ENCODE results near the gene F12. TPM values are rescaled to one million over a fixed set of nuclear protein-coding genes. Genes with fewer than 3 reads are reported as not detected.

Gene F12
- total and polyA plus RNA-seq, 2 of the 8 experiments (the other 6 are each of a cell fraction or from before 2014, with no cell fraction given): 6.5 to 7.8 TPM

DNA sequence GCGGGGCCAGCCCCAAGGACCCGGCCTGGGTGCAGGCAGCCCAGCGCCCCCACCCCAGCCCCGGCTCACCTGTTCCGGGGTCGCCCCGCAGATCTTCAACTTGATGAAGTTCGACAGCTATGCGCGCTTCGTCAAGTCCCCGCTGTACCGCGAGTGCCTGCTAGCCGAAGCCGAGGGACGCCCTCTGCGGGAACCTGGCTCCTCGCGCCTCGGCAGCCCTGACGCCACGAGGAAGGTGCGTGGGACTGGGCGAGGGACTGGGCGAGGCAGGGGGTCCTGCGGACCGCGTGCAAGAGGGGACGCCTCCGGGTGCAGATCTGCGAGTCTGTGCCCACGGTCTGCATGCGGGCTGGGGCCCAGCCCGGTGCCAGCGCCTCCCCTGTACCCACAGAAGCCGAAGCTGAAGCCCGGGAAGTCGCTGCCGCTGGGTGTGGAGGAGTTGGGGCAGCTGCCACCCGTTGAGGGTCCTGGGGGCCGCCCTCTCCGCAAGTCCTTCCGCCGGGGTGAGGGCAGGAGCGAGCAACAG is 42.0 kb downstream of the F12 start:
- Histone ChIP-seq H3K79me2 (ENCODE audit: control insufficient read depth in 1 of 2, insufficient read depth in 2 of 2, low read length in 2 of 2) (no peaks in the 10 kb centered on the region), H3K23me2 (ENCODE audit: low read depth, low read length) (peaks cover 22% of the 10 kb centered on the region; the same call in 1 of the 2 replicates), H3K27ac (ENCODE audit: low read depth, low read length) (no peak overlapping the region), H4K8ac (ENCODE audit: extremely low read depth, insufficient read depth, low read length) (peak overlapping the region; percentile 28), H3K18ac (ENCODE audit: extremely low read depth, low read length) (peak overlapping the region; percentile 97), H3K79me1 (ENCODE audit: low read depth, low read length) (peaks cover 7% of the 10 kb centered on the region; the same call in 1 of the 2 replicates), H3K27me3 (replicated peaks in 1 of 4; ENCODE audit: control insufficient read depth in 3 of 4, extremely low read depth in 1 of 4, insufficient read depth in 3 of 4, low read length in 3 of 4) (peaks cover 1 to 17% (median 13%) of the 10 kb centered on the region in 4 experiments; a peak in 5 of 7 replicates), H2BK15ac (ENCODE audit: low read length) (peak overlapping the region; percentile 97; the same call in 1 of the 2 replicates), H2BK120ac (replicated peaks; ENCODE audit: low read depth, low read length) (peak overlapping the region; percentile 21), H4K5ac (ENCODE audit: insufficient read length, low read depth, low read length) (peak overlapping the region; percentile 19), H3K36me3 (ENCODE audit: control insufficient read depth in 2 of 4, insufficient read depth in 4 of 4, low read length in 3 of 4) (no peaks in the 10 kb centered on the region), H3K56ac (replicated peaks; ENCODE audit: insufficient read length, low read depth, low read length) (no peak overlapping the region), H3K4me2 (ENCODE audit: insufficient read depth in 1 of 2, low read depth in 2 of 2, low read length in 2 of 2) (peak overlapping the region; percentile 80 to 86), H3K4me3 (ENCODE audit: extremely low read depth in 1 of 4, insufficient read depth in 2 of 4, low read depth in 3 of 4, low read length in 4 of 4) (peak overlapping the region; percentile 44 to 65 (median 55)), H3K9me3 (ENCODE audit: insufficient read depth in 2 of 2, low read depth in 1 of 2, low read length in 1 of 2) (no peaks in the 10 kb centered on the region), H2BK5ac (ENCODE audit: low read depth, low read length) (peak overlapping the region; percentile 77), H3K14ac (ENCODE audit: insufficient read length) (no peak overlapping the region), H2AK5ac (ENCODE audit: low read depth, low read length) (no peak overlapping the region), H2BK12ac (ENCODE audit: low read depth, low read length) (peak overlapping the region; percentile 94; the same call in 1 of the 2 replicates), H2BK20ac (ENCODE audit: low read length) (no peak overlapping the region), H3K4ac (replicated peaks; ENCODE audit: insufficient read length, low read depth, low read length) (no peak overlapping the region), H4K20me1 (replicated peaks in 1 of 2; ENCODE audit: control insufficient read depth in 1 of 2, insufficient read depth in 2 of 2, low read length in 2 of 2) (peaks cover 0 to 8% of the 10 kb centered on the region in 2 experiments), H3K23ac (ENCODE audit: insufficient read length) (no peak overlapping the region), H4K91ac (replicated peaks; ENCODE audit: insufficient read length, low read length) (peak overlapping the region; percentile 58), H2AFZ (ENCODE audit: low read length) (no peak overlapping the region), H3K4me1 (replicated peaks in 1 of 4; ENCODE audit: control insufficient read depth in 3 of 4, insufficient read depth in 4 of 4, low read length in 3 of 4) (peaks cover 8 to 36% (median 31%) of the 10 kb centered on the region in 4 experiments), H3K9ac (replicated peaks in 1 of 4; ENCODE audit: extremely low read depth in 1 of 4, low read depth in 3 of 4, low read length in 3 of 4) (peak overlapping the region in 1 of 4 experiments; percentile 13; a peak in 1 of 7 replicates)
- TF ChIP-seq SIX5 (IDR thresholded peaks at IDR 0.05; ENCODE audit: low read depth, low read length) (no peak), KDM4A (IDR thresholded peaks at IDR 0.05; ENCODE audit: low read depth, low read length, severe bottlenecking) (peak; percentile 93), SP4 (IDR thresholded peaks at IDR 0.05; ENCODE audit: low read length) (0 out of 2 replicates have a peak, but pooled peaks have one; percentile 14), PHF8 (conservative IDR thresholded peaks at IDR 0.05; ENCODE audit: low read depth, low read length) (no peak; the same call in 1 of the 2 replicates), MAX (IDR thresholded peaks at IDR 0.05) (peak; percentile 97), JUND (IDR thresholded peaks at IDR 0.05; ENCODE audit: low read length) (no peak)
- TF ChIP-seq, protein P1, sequence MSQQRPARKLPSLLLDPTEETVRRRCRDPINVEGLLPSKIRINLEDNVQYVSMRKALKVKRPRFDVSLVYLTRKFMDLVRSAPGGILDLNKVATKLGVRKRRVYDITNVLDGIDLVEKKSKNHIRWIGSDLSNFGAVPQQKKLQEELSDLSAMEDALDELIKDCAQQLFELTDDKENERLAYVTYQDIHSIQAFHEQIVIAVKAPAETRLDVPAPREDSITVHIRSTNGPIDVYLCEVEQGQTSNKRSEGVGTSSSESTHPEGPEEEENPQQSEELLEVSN (IDR thresholded peaks at IDR 0.05): peak; percentile 97
- TF ChIP-seq, protein P2, sequence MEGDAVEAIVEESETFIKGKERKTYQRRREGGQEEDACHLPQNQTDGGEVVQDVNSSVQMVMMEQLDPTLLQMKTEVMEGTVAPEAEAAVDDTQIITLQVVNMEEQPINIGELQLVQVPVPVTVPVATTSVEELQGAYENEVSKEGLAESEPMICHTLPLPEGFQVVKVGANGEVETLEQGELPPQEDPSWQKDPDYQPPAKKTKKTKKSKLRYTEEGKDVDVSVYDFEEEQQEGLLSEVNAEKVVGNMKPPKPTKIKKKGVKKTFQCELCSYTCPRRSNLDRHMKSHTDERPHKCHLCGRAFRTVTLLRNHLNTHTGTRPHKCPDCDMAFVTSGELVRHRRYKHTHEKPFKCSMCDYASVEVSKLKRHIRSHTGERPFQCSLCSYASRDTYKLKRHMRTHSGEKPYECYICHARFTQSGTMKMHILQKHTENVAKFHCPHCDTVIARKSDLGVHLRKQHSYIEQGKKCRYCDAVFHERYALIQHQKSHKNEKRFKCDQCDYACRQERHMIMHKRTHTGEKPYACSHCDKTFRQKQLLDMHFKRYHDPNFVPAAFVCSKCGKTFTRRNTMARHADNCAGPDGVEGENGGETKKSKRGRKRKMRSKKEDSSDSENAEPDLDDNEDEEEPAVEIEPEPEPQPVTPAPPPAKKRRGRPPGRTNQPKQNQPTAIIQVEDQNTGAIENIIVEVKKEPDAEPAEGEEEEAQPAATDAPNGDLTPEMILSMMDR (IDR thresholded peaks at IDR 0.05; ENCODE audit: control extremely low read depth in 1 of 3, insufficient read depth in 1 of 3, low read depth in 1 of 3, low read length in 3 of 3): peak in 1 of 3 experiments; percentile 14; a peak in 1 of 4 replicates
- DNase-seq (ENCODE audit: low read depth in 1 of 2, low spot score in 2 of 2) (no peak), FAIRE-seq (no peak)
- ChIA-PET CTCF (ENCODE audit: partially characterized antibody) (interaction anchor here (0.6 to 16.9 kb wide), 12 partner anchors 14 to 279 kb away, joined by 3 to 363 read pairs (median 4); partner anchors contain the start of genes LMAN2, MXD3, PRR7 and RGS14), POLR2A (ENCODE audit: partially characterized antibody) (interaction anchor here (0.9 to 5.9 kb wide), 16 partner anchors 11 to 234 kb away, joined by 3 to 66 read pairs (median 4); partner anchors contain the start of genes LMAN2, MXD3, NSD1 and PRR7)
- 23% methylated on average over 25 of the region's 46 CpGs; no CpG with 5 or more reads in 1 of the 2 experiments for WGBS, 2 experiments (ENCODE audit: extremely low coverage in 1 of 2, insufficient coverage in 1 of 2, insufficient read length in 1 of 2, insufficient replicate concordance in 2 of 2, low coverage in 1 of 2, low lambda C conversion rate in 2 of 2, missing lambda C conversion rate in 1 of 2)
